Osteocyte (in vitro differentiated cells): ENCODE data around the gene RCE1. TPM values are rescaled to one million over a fixed set of nuclear protein-coding genes. Genes with fewer than 3 reads are reported as not detected.

ENCODE experiments used
- DNase-seq: peaks from one replicate; pipeline ENCODE4 v3.0.0; 2021; ENCODE audit warnings: mixed read lengths; ENCODE audit not compliant: unreplicated experiment; ENCODE audit errors: extremely low spot score
- H3K27ac Mint-ChIP-seq: one replicate; pipeline ENCODE4 v1.8.0; 2021; ENCODE audit warnings: mild to moderate bottlenecking, mixed read lengths; ENCODE audit not compliant: unreplicated experiment
- H3K27me3 Mint-ChIP-seq: one replicate; pipeline ENCODE4 v1.8.0; 2021; ENCODE audit warnings: mixed read lengths; ENCODE audit not compliant: unreplicated experiment
- H3K36me3 Mint-ChIP-seq: one replicate; pipeline ENCODE4 v1.8.0; 2021; ENCODE audit warnings: mixed read lengths; ENCODE audit not compliant: unreplicated experiment
- H3K4me1 Mint-ChIP-seq: one replicate; pipeline ENCODE4 v1.8.0; 2021; ENCODE audit warnings: mixed read lengths; ENCODE audit not compliant: unreplicated experiment
- H3K4me3 Mint-ChIP-seq: one replicate; pipeline ENCODE4 v1.8.0; 2021; ENCODE audit warnings: mild to moderate bottlenecking, moderate library complexity, mixed read lengths; ENCODE audit not compliant: unreplicated experiment
- H3K9me3 Mint-ChIP-seq: one replicate; pipeline ENCODE4 v1.8.0; 2021; ENCODE audit warnings: mixed read lengths; ENCODE audit not compliant: unreplicated experiment
- total RNA-seq: library from RNA; stranded (reverse); gene quantifications from 2 replicates; pipeline ENCODE4 v1.2.1, GENCODE V29; 2021
- TF ChIP-seq, protein P1 (sequence below): fragments of 200-600 bp; sonication (generic); IDR thresholded peaks from 2 replicates; pipeline ENCODE4 v1.5.0; 2021; ENCODE audit warnings: antibody characterized with exemption, mild to moderate bottlenecking, moderate library complexity

The RCE1 gene
- total RNA-seq, 1 donor from 2014 or later: 20.3 TPM

DNA sequence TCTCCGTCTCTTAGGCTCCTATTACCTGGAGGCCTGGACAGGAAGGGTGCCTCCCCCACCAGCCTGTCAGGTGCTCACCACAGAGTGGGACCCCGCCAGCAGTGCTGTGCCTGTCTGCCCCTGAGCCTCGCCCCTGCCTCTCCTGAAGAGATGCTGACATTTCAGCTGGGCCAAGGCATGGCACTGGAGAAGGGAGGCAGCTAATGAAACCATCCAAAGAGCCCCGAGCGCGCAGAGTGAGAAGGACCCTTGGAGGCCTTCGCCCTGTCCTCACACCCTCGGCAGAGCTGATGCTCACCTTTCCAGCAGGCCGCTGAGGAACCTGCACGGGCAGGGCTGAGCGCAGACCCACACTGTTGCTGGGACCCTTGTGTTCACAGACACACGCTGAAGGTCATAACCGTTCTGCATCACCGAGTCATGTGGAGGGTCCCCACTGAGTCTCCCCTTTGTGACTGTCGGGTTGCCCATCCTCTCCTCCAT is 11.5 kb downstream of the RCE1 start:
- TF ChIP-seq, protein P1, sequence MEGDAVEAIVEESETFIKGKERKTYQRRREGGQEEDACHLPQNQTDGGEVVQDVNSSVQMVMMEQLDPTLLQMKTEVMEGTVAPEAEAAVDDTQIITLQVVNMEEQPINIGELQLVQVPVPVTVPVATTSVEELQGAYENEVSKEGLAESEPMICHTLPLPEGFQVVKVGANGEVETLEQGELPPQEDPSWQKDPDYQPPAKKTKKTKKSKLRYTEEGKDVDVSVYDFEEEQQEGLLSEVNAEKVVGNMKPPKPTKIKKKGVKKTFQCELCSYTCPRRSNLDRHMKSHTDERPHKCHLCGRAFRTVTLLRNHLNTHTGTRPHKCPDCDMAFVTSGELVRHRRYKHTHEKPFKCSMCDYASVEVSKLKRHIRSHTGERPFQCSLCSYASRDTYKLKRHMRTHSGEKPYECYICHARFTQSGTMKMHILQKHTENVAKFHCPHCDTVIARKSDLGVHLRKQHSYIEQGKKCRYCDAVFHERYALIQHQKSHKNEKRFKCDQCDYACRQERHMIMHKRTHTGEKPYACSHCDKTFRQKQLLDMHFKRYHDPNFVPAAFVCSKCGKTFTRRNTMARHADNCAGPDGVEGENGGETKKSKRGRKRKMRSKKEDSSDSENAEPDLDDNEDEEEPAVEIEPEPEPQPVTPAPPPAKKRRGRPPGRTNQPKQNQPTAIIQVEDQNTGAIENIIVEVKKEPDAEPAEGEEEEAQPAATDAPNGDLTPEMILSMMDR: no peak
- peaks cover 5% of the 10 kb centered on the region for H3K36me3 Mint-ChIP-seq
- no peaks in the 10 kb centered on the region for H3K27me3 Mint-ChIP-seq
- peak overlapping the region; percentile 86 for H3K27ac Mint-ChIP-seq
- no peak for DNase-seq
- H3K4me3 Mint-ChIP-seq: no peak overlapping the region
- H3K4me1 Mint-ChIP-seq: peaks cover 11% of the 10 kb centered on the region
- H3K9me3 Mint-ChIP-seq: no peaks in the 10 kb centered on the region

DNA sequence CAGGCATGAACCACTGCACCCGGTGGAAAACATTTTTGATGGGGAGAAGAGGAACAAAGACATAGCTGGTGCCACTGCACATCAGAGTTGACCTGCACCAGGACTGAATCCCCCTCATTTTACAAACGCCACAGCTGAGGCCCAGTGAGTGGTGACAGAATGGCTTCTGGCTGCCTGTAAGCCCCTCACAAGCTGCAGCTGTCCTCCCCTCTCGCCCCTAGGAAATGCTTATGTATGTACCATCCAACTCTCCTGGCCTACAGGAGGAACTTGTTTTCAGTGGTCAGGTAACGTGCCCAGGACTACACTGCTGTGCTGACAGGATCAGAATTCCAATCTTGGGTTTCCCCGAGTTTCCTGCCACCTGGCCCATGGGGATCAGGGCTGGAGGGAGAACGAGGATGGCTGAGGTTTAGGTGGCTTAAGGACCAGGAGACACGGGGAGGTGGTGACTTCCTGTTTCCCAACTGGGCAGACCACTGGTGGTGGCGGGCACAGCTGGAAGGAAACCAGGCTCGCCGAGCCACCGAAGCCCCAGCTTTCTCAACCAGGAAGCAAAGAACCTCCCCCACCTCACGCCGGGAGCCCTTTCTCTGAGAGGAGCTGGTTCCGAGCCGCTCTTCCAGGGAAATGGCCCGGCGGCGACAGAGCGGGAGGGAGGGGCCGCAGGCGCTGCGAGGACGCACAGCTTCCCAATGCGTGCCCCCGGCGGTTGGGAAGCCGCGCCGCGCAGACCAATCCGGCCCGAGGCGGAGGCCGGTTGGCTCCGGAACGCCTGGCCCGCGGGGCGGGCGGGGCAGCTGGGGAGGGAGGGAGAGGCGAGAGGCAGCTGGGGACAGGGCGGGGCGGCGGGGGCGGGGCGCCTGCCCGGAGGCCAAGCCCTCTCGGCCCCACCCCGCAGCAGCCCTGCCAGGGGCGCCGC is 12.6 kb downstream of the RCE1 start:
- peak; percentile 95 for DNase-seq
- H3K36me3 Mint-ChIP-seq: peaks cover 2% of the 10 kb centered on the region
- no peaks in the 10 kb centered on the region for H3K9me3 Mint-ChIP-seq
- peaks cover 11% of the 10 kb centered on the region for H3K4me1 Mint-ChIP-seq
- no peaks in the 10 kb centered on the region for H3K27me3 Mint-ChIP-seq
- TF ChIP-seq, protein P1: no peak
- peak overlapping the region; percentile 86 for H3K27ac Mint-ChIP-seq
- H3K4me3 Mint-ChIP-seq: peak overlapping the region; percentile 86

DNA sequence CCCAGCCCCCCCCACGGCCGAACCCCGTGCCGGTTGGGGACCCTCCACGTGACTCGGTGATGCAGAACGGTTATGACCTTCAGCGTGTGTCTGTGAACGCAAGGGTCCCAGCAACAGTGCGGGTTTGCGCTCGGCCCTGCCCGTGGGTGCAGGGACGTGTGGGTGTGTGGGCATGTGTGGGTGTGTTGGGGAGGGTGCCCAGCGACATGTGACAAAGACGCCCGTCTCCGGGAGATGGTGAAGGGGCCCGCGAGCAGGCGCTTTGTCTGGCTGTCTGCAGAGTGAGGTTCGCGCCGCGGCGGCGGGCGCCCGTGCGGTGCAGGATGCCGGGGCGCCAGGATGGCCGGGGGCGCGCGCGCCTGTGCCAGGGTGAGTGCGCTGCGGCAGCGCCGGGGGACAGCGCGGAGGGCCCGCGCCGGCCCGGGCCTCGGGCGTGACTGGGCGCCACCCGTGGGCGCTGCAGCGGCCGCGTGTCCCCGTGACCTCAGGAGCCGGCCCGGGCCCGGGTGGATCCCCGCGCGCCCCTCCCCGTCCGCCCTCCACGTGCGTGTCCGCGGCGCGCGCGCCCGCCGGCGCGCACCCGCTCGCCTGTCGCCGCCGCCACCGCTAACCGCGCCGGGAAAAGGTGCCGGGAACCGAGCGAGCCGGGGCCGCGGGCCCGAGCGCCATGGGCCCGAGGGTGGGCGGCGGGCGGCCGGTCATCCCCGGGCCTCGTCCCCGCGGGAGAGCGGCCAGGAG is 13.4 kb downstream of the RCE1 start, which contains the start of gene LRFN4:
Gene LRFN4, plus strand, starts transcription at position 569 of the 738 bp plus-strand sequence. CDS start 681 bp downstream, outside the sequence.
- peak within 1 kb of the TSS; percentile 86 for H3K4me3 Mint-ChIP-seq
- TF ChIP-seq, protein P1: no peak
- H3K27ac Mint-ChIP-seq: peak within 1 kb of the TSS; percentile 86

GRCh38 chr11:66857234-66857926 is 14.1 kb downstream of the RCE1 start:
- no peaks in the 10 kb centered on the region for H3K27me3 Mint-ChIP-seq
- TF ChIP-seq, protein P1: no peak
- H3K4me3 Mint-ChIP-seq: peak overlapping the region; percentile 75
- DNase-seq: no peak
- no peaks in the 10 kb centered on the region for H3K36me3 Mint-ChIP-seq
- peaks cover 11% of the 10 kb centered on the region for H3K4me1 Mint-ChIP-seq
- peak overlapping the region; percentile 57 for H3K27ac Mint-ChIP-seq
- no peaks in the 10 kb centered on the region for H3K9me3 Mint-ChIP-seq

More for the DNA sequence above, 13.4 kb downstream of the RCE1 start, which contains the start of gene LRFN4:
- peak; percentile 86 for DNase-seq
- peaks cover 2% of the 10 kb centered on the region for H3K36me3 Mint-ChIP-seq
- H3K4me1 Mint-ChIP-seq: peaks cover 11% of the 10 kb centered on the region
- no peaks in the 10 kb centered on the region for H3K9me3 Mint-ChIP-seq
- no peaks in the 10 kb centered on the region for H3K27me3 Mint-ChIP-seq
